Hepatocyte (in vitro differentiated cells): ENCODE data around the gene AMPD2.

Experiments
- EZH2 ChIP-seq: fragments of 200-600 bp; sonication (generic); IDR thresholded peaks from 2 replicates; pipeline ENCODE4 v1.6.1; 2016; ENCODE audit warnings: antibody characterized with exemption, mild to moderate bottlenecking, borderline replicate concordance
- TF ChIP-seq, protein P1 (sequence below): fragments of 200-600 bp; sonication (generic); IDR thresholded peaks from 2 replicates; pipeline ENCODE4 v1.5.1; 2016; ENCODE audit warnings: antibody characterized with exemption, mild to moderate bottlenecking; ENCODE audit not compliant: poor library complexity

DNA sequence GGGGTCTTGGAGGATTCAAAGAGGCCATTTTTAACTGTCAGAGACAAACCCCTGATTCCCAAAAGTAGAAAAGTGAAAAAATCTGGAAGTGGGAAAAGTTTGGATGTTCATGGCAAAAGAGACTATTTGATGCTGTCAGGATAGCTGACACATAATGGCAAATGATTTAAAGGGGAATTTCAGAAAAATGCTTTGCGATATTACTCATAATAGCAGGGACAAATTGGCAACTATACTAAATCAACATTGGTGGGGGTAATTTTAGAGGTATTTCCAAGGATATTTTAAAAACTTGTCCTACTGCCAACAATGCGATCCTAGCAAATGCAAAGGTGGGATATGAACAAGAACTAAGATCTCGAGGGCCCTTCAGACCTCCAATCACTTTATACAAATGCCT is 31.0 kb downstream of the AMPD2 start:
- TF ChIP-seq, protein P1, sequence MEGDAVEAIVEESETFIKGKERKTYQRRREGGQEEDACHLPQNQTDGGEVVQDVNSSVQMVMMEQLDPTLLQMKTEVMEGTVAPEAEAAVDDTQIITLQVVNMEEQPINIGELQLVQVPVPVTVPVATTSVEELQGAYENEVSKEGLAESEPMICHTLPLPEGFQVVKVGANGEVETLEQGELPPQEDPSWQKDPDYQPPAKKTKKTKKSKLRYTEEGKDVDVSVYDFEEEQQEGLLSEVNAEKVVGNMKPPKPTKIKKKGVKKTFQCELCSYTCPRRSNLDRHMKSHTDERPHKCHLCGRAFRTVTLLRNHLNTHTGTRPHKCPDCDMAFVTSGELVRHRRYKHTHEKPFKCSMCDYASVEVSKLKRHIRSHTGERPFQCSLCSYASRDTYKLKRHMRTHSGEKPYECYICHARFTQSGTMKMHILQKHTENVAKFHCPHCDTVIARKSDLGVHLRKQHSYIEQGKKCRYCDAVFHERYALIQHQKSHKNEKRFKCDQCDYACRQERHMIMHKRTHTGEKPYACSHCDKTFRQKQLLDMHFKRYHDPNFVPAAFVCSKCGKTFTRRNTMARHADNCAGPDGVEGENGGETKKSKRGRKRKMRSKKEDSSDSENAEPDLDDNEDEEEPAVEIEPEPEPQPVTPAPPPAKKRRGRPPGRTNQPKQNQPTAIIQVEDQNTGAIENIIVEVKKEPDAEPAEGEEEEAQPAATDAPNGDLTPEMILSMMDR, result no peak
- no peak for TF ChIP-seq EZH2
